ENCODE data around the gene RAB3IP.

DNA sequence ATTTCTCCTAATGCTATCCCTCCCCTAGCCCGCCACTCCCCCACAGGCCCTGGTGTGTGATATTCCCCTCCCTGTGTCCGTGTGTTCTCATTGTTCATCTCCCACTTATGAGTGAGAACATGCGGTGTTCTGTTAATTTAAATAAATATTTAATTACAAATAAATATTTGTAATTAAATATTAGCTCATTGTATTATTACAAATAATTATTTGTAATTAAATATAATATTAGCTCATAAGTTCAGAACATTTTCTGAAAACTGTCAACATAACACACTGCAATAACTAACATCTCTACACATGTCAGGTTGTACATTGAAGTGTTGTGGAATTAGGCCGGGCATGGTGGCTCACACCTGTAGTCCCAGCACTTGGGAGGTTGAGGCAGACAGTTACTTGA lies 5.4 kb downstream of the RAB3IP start:
- TF ChIP-seq, protein P1, sequence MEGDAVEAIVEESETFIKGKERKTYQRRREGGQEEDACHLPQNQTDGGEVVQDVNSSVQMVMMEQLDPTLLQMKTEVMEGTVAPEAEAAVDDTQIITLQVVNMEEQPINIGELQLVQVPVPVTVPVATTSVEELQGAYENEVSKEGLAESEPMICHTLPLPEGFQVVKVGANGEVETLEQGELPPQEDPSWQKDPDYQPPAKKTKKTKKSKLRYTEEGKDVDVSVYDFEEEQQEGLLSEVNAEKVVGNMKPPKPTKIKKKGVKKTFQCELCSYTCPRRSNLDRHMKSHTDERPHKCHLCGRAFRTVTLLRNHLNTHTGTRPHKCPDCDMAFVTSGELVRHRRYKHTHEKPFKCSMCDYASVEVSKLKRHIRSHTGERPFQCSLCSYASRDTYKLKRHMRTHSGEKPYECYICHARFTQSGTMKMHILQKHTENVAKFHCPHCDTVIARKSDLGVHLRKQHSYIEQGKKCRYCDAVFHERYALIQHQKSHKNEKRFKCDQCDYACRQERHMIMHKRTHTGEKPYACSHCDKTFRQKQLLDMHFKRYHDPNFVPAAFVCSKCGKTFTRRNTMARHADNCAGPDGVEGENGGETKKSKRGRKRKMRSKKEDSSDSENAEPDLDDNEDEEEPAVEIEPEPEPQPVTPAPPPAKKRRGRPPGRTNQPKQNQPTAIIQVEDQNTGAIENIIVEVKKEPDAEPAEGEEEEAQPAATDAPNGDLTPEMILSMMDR (IDR thresholded peaks at IDR 0.05): no peak
- TF ChIP-seq POLR2AphosphoS5 (IDR thresholded peaks at IDR 0.05) (no peak), POLR2A (IDR thresholded peaks at IDR 0.05) (no peak)
